Natural killer cell (primary cell): ENCODE data around the gene LGALS14. TPM values are rescaled to one million over a fixed set of nuclear protein-coding genes. Genes with fewer than 3 reads are reported as not detected.

Experiments
- ATAC-seq, 3 donors: fragments of 150-1000 bp in 2 of 3; fragments of 200-7000 bp in 1 of 3; cut with Tn5 transposase; 1 replicate in 1 of 3; 2 replicates in 2 of 3; pipeline ENCODE4 v1.10.0; 2021; ENCODE audit warnings: mild to moderate bottlenecking in 2 of 3, moderate library complexity in 2 of 3
- DNase-seq, 2 donors: peaks; one replicate each; pipeline versions ENCODE4 v3.0.0 to v3.0.0-alpha.2; 2013 to 2021; ENCODE audit warnings: mixed read lengths in 1 of 2
- H3K27ac ChIP-seq: one replicate; pipeline ENCODE4 v1.5.1; 2013; ENCODE audit warnings: mild to moderate bottlenecking, low read length
- H3K27me3 ChIP-seq: one replicate; pipeline ENCODE4 v1.6.1; 2013; ENCODE audit warnings: low read length; ENCODE audit not compliant: control insufficient read depth, insufficient read depth
- H3K36me3 ChIP-seq: one replicate; pipeline ENCODE4 v1.6.1; 2013; ENCODE audit warnings: low read length; ENCODE audit not compliant: control insufficient read depth, insufficient read depth
- H3K4me1 ChIP-seq: one replicate; pipeline ENCODE4 v1.6.1; 2013; ENCODE audit warnings: low read length; ENCODE audit not compliant: control insufficient read depth, insufficient read depth
- H3K4me3 ChIP-seq: one replicate; pipeline ENCODE4 v1.5.1; 2013; ENCODE audit warnings: low read length
- H3K9me3 ChIP-seq: one replicate; pipeline ENCODE4 v1.6.1; 2013; ENCODE audit warnings: low read length; ENCODE audit not compliant: control insufficient read depth, insufficient read depth
- H3K27ac Mint-ChIP-seq, 2 donors: one replicate each; pipeline ENCODE4 v1.8.0; 2022; ENCODE audit warnings: mild to moderate bottlenecking in 2 of 2, mixed read lengths in 2 of 2, moderate library complexity in 1 of 2
- H3K27me3 Mint-ChIP-seq, 2 donors: one replicate each; pipeline ENCODE4 v1.8.0; 2022; ENCODE audit warnings: low read depth in 2 of 2, mixed read lengths in 2 of 2
- H3K36me3 Mint-ChIP-seq: one replicate; pipeline ENCODE4 v1.8.0; 2022; ENCODE audit warnings: mixed read lengths
- H3K4me1 Mint-ChIP-seq, 2 donors: one replicate each; pipeline ENCODE4 v1.8.0; 2022; ENCODE audit warnings: mixed read lengths in 2 of 2
- H3K4me3 Mint-ChIP-seq: one replicate; pipeline ENCODE4 v1.8.0; 2022; ENCODE audit warnings: mild to moderate bottlenecking, moderate library complexity, mixed read lengths
- H3K9me3 Mint-ChIP-seq, 2 donors: one replicate each; pipeline ENCODE4 v1.8.0; 2022; ENCODE audit warnings: mixed read lengths in 2 of 2
- CTCF ChIP-seq: fragments of 200-600 bp; IDR thresholded peaks from one replicate; pipeline ENCODE4 v1.8.0; 2022; ENCODE audit warnings: antibody characterized with exemption
- WGBS: methylation state at CpG from one replicate; pipeline ENCODE4 v1.1.7; 2013; ENCODE audit warnings: missing lambda C conversion rate; ENCODE audit not compliant: insufficient coverage; 5-methylcytosine and 5-hydroxymethylcytosine counted together
- intact Hi-C: fragments of 100-400 bp; cut with micrococcal nuclease; formaldehyde crosslinking; loops from one replicate; pipeline ENCODE4 v1.14.2; 2022
- total RNA-seq, 4 donors: library from RNA; stranded (reverse); fragments of 120-200 nt in 1 of 4; gene quantifications; one replicate each; pipeline versions ENCODE4 v1.2.3 to v1.2.4, GENCODE V29; 2013 to 2022

Gene LGALS14
- total RNA-seq, 3 donors from 2014 or later (not counting 1 experiment from before 2014, with no cell fraction given): not detected

DNA sequence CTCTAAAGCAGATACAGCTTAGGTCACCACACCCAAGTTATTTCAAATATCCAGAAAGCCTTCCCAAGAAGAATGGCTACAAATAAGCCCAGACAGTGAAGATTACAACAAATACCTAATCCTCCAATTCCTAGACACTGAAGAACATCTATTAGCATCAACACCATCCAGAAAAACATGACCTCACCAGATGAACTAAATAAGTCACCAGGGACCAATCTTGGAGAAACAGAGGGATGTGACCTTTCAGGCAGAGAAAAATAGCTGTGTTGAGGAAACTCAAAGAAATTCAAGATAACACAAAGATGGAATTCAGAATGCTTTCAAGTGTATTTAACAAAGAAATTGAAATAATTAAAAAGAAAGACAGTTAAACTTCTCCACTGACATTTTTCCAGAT lies 48.5 kb downstream of the LGALS14 start:
- Histone ChIP-seq H3K27ac (no peak overlapping the region), H3K4me3 (no peak overlapping the region), H3K4me1 (no peaks in the 10 kb centered on the region), H3K9me3 (no peaks in the 10 kb centered on the region), H3K27me3 (peaks cover 6% of the 10 kb centered on the region), H3K36me3 (no peaks in the 10 kb centered on the region)
- Mint-ChIP-seq H3K9me3 (no peaks in the 10 kb centered on the region), H3K4me3 (no peak overlapping the region), H3K36me3 (no peaks in the 10 kb centered on the region), H3K27ac (no peak overlapping the region), H3K27me3 (peaks cover 14 to 18% of the 10 kb centered on the region in 2 donors), H3K4me1 (no peaks in the 10 kb centered on the region)
- ATAC-seq (no peak), DNase-seq (no peak)
- TF ChIP-seq CTCF: no peak
- intact Hi-C loops: no loop called here

DNA sequence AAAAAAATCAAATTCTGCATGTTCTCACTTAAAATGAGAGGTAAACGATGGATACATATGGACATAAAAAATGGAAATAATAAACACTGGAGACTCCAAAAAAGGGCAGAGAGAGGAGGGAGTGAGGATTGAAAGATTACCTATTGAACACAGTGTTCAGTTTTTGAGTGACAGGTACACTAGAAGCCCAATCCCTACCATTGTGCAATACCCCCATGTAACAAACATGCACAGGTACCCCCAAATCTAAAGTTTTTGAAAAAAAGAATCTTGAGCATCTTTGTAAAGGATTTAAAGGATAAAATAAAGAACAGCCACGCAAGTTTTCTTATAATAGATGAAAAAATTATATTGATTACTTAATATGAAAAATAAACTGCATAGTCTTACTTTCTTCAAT lies 50.3 kb downstream of the LGALS14 start:
- no peaks in the 10 kb centered on the region for H3K9me3 Mint-ChIP-seq
- no peak overlapping the region for H3K27ac ChIP-seq
- no peak overlapping the region for H3K4me3 Mint-ChIP-seq
- H3K36me3 ChIP-seq: no peaks in the 10 kb centered on the region
- intact Hi-C loops: no loop called here
- no peak overlapping the region for H3K27ac Mint-ChIP-seq
- DNase-seq (no peak), ATAC-seq (no peak)
- H3K4me1 Mint-ChIP-seq: no peaks in the 10 kb centered on the region
- no peaks in the 10 kb centered on the region for H3K9me3 ChIP-seq
- peaks cover 6% of the 10 kb centered on the region for H3K27me3 ChIP-seq
- no peak for TF ChIP-seq CTCF
- H3K4me1 ChIP-seq: no peaks in the 10 kb centered on the region
- 100% methylated on average over 1 of the region's 2 CpGs for WGBS
- H3K4me3 ChIP-seq: no peak overlapping the region
- H3K27me3 Mint-ChIP-seq: peaks cover 20 to 23% of the 10 kb centered on the region in 2 donors
- H3K36me3 Mint-ChIP-seq: no peaks in the 10 kb centered on the region

DNA sequence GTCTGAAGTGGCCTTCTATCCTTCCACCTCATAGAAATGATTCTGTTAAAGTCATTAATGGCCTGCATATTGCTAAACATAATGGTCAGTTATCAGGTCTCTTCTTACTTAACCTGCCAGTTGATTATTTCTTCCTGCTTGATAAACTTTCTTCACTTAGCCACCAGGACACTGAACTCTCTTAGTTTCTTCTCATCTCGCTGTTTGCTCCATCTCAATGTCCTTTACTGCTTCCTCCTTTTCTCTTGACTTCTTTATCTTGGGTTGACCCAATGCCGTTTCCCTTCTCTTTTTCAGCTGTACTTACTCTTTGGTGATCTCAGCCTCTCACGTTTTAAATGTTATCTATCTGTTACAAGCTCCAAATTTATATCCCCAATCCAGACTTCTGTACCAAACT lies 50.7 kb downstream of the LGALS14 start:
- H3K27me3 Mint-ChIP-seq: peaks cover 20 to 24% of the 10 kb centered on the region in 2 donors

More for the DNA sequence above, 50.7 kb downstream of the LGALS14 start:
- Histone ChIP-seq H3K27ac (no peak overlapping the region), H3K4me1 (no peaks in the 10 kb centered on the region), H3K27me3 (peaks cover 6% of the 10 kb centered on the region), H3K36me3 (no peaks in the 10 kb centered on the region), H3K4me3 (no peak overlapping the region), H3K9me3 (no peaks in the 10 kb centered on the region)
- no peak for TF ChIP-seq CTCF
- WGBS: 52% methylated on average over 3 of the region's 3 CpGs
- Mint-ChIP-seq H3K4me1 (no peaks in the 10 kb centered on the region), H3K36me3 (no peaks in the 10 kb centered on the region), H3K27ac (no peak overlapping the region), H3K4me3 (no peak overlapping the region), H3K9me3 (no peaks in the 10 kb centered on the region)
- intact Hi-C loops: no loop called here
- no peak for ATAC-seq
- no peak for DNase-seq

Other genes with a start within 250 kb of the LGALS14 start
- gene TIMM50, start 223.6 kb upstream of the LGALS14 start, total RNA-seq: 10 to 100 TPM; 50.1 to 67.2 (median 60.8) TPM
- not detected for gene DLL3, start 205.5 kb upstream of the LGALS14 start, total RNA-seq
- not detected for gene SELENOV, start 189.3 kb upstream of the LGALS14 start, total RNA-seq
- 1 to 10 TPM; 4.6 to 6.7 (median 5.8) TPM for gene EID2B, start 171.6 kb upstream of the LGALS14 start, total RNA-seq
- 10 to 100 TPM; 11.9 to 19.9 (median 15.6) TPM for gene EID2, start 164.3 kb upstream of the LGALS14 start, total RNA-seq
- gene LGALS13, start 102.0 kb upstream of the LGALS14 start, total RNA-seq: not detected
- gene LGALS16, start 48.6 kb upstream of the LGALS14 start, total RNA-seq: not detected
- 100 to 1,000 TPM in 1 of 3 donors, 10 to 100 TPM in 1, not detected in 1; 11.2 to 487 TPM for gene CLC, start 33.5 kb downstream of the LGALS14 start, total RNA-seq
- gene LEUTX, start 74.4 kb downstream of the LGALS14 start, total RNA-seq: not detected
- gene DYRK1B, start 129.7 kb downstream of the LGALS14 start, total RNA-seq: 10 to 100 TPM; 27.5 to 54.2 (median 43.8) TPM
- gene FBL, start 141.9 kb downstream of the LGALS14 start, total RNA-seq: 100 to 1,000 TPM; 181 to 213 (median 201) TPM
- 10 to 100 TPM; 10.6 to 25.1 (median 17.3) TPM for gene FCGBP, start 230.2 kb downstream of the LGALS14 start, total RNA-seq